ENCODE data around the gene FOXC1.

Gene FOXC1

DNA sequence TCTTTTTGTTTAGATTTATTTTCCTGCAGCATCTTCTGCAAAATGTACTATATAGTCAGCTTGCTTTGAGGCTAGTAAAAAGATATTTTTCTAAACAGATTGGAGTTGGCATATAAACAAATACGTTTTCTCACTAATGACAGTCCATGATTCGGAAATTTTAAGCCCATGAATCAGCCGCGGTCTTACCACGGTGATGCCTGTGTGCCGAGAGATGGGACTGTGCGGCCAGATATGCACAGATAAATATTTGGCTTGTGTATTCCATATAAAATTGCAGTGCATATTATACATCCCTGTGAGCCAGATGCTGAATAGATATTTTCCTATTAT lies 3.2 kb downstream of the FOXC1 start:
- DNase-seq, result no peak

GRCh38 chr6:1613346-1613687 lies 3.6 kb downstream of the FOXC1 start:
- no peak for DNase-seq

DNA sequence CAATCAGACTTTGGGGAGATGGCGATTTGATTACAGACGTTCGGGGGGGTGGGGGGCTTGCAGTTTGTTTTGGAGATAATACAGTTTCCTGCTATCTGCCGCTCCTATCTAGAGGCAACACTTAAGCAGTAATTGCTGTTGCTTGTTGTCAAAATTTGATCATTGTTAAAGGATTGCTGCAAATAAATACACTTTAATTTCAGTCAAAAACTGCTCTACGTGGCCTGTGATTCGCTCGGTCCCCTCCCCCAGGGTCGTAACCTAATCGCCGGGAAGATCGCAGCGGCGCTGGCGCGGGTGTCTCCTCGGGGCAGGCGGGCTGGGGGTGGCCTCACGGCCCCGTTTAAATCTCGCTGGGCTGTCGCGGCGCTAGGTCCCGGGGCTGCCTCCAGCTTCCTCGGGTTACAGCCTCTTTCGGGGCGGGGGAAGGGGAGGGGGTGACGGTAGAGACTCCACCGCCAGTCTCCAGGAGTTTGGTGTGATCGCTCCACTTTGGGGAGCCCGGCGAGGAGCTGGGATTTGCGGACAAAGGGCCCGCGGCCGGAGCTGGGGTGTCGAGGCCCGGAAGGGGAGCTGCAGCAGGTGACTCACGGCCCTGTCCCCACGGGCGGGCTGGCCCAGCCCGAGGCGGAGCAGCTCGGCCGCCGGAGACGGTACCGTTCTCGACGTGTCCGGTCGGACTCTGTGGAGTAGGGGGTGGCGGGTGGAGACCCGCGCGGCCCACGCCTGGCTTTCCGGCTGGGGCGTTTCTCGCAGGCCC lies 4.2 kb downstream of the FOXC1 start:
- DNase-seq, result no peak

DNA sequence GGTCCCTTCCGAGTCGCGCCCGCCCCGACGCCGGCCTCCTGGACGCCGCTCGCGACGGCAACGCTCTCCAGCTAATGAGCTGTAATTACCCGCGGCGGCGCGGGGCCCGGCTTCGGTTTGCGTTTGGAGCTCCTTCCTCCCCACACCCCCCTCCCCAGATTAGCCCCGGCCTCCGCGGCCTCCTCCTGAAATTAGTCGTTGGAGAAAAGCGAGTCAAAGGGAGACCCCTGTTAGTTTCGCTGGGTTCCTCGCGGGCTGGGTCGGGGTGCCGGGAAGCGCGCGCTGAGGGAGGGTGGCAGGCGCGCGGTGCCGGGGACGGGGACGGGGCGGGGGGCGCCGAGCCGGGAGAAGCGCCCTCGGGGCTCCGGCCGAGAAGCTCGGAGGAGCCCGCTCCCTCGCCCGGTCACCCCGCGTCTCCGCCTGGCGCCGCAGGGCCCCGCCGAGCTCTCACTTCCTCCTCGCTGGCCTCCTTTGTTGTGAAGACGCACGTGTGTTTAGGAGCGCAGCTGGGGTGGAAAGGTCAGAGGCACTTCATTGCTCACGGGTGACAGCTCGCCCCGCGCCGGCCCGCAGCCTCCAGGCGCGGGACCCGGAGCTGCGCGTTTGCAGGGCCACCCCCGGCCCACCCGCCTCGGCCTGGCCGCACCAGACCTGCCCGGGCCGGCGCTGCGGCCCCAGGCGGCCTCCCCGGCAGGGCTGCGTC lies 4.9 kb downstream of the FOXC1 start:
- no peak for DNase-seq

DNA sequence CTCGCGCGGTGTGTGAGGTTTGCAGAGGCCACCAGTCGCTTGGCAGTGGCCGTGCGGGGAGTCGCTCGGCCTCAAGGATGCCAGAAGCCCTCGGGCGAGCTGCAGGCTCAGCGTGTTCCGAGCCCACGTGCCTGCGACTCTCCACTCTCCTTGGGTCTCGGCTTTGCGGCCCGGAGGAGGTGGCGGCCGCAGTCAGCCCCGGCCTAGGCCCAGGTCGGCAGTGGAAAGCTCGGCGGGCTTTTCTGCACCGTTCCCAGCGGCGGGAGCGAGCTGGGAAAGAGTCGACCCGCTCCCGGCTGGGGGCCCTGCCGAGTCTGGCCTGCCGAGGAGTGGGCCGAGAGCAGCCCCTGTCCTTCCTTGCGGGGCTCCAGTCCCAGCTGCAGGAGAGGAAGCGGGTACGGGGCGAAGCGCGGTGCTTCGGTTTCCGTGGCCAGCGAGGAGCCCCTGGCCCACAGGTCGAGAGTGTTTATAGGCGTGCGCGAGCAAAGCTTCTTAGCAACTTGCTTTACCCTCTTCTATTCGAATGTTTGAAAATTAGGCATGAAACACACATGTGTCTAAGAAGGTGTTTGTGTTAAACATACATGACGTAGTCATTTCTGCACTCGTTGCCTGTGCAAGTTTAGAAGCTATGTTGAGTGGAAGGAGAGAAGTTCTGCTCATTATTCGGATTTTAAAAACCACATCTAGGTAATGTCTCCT lies 5.6 kb downstream of the FOXC1 start:
- DNase-seq, result no peak

DNA sequence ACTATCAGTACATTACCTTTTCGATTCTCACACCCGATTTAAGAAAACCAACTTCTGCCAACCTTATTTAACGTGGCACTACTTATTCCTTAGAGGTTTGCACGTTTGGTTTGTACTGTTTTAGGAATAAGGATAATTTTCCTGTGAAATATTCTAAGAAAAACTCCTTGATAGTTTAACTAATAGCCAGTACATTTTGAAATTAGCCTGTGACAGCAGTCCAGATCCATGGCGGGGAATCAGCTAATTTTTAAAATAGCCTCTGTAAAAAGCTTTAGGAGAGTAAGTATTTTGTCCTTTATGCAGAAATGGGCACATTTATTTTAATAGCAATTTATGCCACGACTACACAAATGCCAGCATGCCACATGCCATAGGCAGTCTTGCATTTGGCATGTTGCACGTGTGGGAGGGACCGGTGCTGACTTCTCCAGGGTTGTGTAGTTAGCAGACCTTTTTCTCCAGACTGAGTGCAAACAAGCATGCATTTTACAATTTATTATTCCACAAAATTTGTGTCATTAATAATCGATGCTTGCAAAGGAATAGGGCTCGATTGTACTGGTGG lies 6.2 kb downstream of the FOXC1 start:
- DNase-seq, result no peak

- DNase-seq, result no peak
Measured at GRCh38 chr6:1616701-1617463, 7.2 kb downstream of the FOXC1 start.

GRCh38 chr6:1617466-1618310 lies 8.0 kb downstream of the FOXC1 start:
- no peak for DNase-seq

DNA sequence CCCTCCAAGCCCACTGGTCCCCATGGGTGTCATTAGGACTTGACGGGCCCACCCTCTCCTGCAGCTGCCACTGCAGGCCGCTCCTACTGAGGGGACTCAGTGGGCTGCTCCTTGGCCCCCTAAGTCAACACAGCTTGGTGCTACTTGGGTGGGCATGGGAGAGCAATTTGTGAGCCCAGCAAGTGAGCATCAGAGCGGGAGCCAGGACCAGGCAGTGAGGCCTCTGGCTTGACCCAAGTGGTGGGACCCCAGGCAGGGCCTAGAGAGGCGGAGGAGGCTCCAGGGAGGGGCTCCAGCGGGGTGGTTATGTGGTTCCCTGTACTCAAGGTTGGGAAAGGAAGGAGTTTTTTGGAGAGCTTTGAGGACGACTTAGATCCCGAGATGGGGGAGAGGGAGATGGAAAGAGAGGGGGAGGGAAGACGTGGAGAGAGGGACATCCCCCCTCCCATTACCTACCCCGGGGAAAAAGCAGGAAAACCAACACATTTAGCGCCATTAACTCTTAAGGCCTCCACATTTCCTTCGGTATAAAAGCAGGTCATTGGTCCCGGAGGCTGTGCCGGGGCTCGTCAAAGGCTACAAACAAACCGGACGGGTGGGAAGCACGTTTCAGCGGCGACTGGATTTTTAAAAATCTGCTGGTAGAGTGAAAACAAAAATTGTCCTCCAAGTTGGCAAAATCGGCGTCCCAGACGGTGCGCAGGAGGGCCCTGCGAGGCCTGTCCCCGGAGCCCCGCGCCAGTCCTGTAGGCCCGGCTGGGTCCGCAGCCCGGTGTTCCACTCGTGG lies 8.8 kb downstream of the FOXC1 start:
- DNase-seq, result no peak

GRCh38 chr6:1619098-1619672 lies 9.5 kb downstream of the FOXC1 start:
- no peak for DNase-seq

DNA sequence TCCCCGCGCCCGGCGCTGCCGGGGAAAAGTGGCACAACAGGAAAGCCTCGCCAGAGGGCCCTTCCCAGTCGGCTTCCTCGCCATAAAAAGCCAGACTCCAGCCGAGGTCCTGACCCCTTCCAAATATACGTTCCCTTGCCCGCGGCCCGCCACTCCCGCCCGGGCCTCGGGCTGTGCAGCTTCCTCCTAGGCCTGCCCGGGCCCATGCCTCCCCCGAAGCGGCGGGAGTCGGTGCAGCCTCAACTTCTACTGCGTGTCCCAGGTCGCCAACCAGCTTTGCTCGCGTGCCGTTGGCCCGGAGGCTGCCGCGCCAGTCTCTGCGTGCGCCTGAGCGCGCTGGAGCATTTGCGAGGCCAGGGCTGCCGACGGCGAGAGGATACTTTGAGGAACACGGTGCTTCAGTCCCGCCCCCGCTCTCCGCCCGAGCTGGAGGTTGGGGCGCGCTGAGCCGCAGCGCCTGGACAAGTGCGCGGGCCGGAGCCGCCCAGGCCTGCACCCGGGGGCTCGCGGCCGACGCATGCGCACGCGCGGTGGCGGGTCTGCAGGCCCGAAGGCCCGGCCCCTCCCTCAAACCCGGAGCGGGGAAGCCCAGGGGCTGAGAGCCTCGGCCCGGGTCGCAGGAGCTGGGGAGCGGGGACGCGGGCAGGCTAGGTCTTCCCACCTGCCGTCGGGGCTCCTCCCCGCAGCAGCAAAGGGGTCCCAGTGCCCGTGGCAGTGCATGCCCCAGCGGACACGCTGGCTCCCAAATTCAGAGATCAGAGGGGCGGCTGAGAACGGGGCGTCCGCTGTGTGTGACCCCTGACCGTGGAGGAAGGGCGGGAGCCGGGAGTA lies 10.2 kb downstream of the FOXC1 start:
- DNase-seq, result no peak

DNA sequence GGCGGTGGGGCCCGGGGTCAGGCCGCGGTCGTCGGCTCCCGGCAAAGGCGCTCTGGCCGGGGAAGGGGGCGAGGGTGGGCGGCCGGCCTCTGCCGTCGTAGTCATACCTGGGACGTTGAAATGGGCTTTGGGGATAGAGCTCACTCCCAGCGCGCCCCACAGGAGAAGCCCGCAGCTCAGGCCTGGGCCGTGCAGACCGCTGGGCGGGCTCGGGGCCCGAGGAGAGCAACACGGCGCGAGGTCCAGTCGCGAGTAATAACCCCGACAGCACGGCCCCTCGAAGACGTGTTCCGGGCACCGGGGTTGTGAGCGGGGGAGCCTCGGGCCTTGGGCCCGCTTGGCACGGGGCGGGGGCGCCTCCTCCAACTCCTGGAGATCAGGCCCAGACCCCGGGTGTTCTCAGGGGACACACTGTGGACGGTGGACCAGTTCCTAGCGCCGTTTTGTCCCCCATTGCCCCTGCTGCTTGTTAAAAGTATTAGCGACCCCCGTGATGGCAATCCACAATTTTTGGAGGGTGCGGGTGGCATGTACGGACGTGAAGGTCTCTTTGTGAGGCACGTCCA lies 10.9 kb downstream of the FOXC1 start:
- no peak for DNase-seq

GRCh38 chr6:1621070-1621701 lies 11.5 kb downstream of the FOXC1 start:
- DNase-seq, result no peak

GRCh38 chr6:1622220-1622850 lies 12.6 kb downstream of the FOXC1 start:
- no peak for DNase-seq

DNA sequence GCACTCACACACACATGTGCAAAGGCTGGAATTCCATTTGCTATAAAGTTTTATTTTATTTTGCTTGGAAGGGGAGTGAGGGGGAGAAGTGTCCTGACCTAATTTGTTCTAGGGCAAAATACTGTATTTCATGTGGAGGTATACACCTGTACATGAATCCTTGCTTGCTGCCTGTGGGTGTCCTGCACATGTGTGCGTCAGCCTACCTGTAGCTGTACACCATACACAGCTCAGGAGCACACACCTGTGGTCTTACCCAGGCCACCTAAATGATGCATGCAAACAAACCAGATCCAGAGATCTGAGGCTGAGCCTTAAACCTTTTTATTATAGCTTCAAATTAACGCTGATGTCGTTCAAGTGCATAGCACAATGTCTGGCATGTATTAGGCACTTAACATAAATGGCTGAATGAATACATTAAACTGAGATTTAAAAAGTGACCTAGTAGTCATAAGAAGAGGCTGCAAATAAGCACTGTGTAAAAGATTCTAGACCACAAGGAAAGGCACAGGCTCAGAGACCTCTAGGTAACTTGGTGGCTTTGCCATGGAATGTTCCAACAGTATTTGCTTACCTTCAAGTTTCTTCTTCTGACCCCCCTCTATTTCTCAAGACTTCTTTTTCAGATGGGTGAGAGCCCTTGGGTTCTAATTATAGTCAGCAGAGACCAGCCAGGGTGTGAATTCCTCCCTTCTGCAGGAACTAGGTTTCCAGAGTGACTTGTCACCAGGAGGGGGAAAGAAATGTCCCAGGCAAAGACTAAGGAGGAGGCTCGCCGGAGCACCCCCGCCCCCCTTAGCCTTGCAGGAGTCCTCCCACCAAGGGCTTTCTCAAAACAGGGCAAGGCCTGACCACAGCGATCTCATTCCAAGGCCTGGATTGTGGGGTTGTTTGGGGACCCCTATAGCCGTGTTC lies 13.4 kb downstream of the FOXC1 start:
- DNase-seq, result no peak

DNA sequence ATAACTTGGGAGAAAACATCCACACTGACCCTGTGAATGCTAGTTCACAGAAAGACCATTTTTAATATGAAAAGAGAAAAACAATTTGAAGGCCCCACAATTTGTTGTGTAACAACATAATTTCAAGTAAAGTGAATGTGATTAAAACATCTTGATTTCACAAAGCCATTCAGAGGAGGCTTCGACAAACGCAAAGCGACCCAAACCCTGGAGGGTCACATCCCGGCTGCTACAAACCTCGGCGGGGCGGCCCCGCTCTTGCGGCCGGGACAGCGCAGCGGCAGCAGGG lies 14.0 kb downstream of the FOXC1 start:
- no peak for DNase-seq

- no peak for DNase-seq
Measured at GRCh38 chr6:1624058-1624850, 14.5 kb downstream of the FOXC1 start.

Measured in AML-193 (cell line).